ENCODE data around the gene FIG4. TPM values are rescaled to one million over a fixed set of nuclear protein-coding genes. Genes with fewer than 3 reads are reported as not detected.

Gene FIG4
- total RNA-seq, 1 experiment from 2014 or later = 19.0 TPM

DNA sequence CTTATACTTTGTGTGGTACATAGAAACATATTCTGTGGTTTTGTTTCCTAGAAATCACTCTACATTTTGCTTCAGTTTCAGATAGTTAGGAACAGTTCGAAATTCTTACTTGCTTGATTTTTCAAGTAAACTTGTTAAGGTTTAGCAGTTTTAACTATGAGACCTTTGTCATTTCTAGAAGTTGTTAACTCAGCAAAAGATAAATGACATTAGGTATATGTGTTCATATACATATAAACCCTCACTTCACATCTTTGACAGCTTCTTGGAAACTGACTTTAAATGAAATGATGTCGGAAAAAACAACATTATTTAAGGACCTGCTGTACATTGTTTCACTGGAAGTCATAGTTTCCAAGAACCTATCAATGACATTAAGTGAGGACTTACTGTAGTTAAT lies 96.2 kb downstream of the FIG4 start:
- Histone ChIP-seq H3K4me3 (ENCODE audit: insufficient read depth, low read depth, low read length) (no peak overlapping the region), H3K27me3 (ENCODE audit: control insufficient read depth, insufficient read depth, low read length) (no peaks in the 10 kb centered on the region), H3K36me3 (replicated peaks; ENCODE audit: control insufficient read depth, insufficient read depth, low read length) (no peaks in the 10 kb centered on the region)
- DNase-seq = no peak

DNA sequence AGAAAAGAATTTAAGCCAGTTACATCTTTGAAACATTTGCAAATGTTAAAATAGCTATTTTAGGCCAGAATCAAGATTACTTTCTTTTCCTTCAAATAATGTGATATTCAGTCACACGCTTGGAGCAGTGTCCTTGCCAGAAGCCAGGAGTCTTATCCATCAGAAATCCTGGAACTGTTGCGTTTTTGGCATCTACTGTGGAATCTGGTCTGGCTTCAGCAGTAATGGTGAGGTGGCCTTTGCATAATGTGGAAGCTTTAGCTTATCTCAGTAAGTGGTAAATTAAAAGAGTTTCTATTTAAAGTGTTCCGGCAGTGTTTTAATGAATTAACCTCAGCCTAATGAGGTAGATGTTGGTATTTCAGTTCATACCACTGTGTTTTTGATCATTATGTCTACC lies 97.6 kb downstream of the FIG4 start:
- Histone ChIP-seq H3K4me3 (ENCODE audit: insufficient read depth, low read depth, low read length) (no peak overlapping the region), H3K27me3 (ENCODE audit: control insufficient read depth, insufficient read depth, low read length) (no peaks in the 10 kb centered on the region), H3K36me3 (replicated peaks; ENCODE audit: control insufficient read depth, insufficient read depth, low read length) (no peaks in the 10 kb centered on the region)
- no peak for DNase-seq

DNA sequence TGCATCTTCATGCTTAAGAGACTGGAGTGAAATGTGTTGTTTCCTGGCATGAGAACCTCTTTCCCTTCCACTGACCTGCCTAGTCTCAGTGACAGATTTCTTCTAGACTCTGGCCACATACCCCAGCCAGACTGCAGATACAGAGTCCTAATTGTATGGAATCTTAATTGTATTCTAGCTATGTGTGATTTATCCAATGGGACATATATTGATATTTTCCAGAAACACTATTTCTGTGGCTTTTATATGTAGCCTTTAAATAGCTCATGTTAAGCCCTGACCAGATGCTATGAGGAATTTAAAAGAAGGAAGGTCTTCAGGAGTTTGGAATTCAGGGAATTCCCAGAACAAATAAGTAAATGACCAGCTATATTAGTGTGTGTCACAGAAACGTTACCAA lies 99.0 kb downstream of the FIG4 start:
- no peak for DNase-seq
- Histone ChIP-seq H3K36me3 (replicated peaks; ENCODE audit: control insufficient read depth, insufficient read depth, low read length) (no peaks in the 10 kb centered on the region), H3K4me3 (ENCODE audit: insufficient read depth, low read depth, low read length) (no peak overlapping the region), H3K27me3 (ENCODE audit: control insufficient read depth, insufficient read depth, low read length) (no peaks in the 10 kb centered on the region)

DNA sequence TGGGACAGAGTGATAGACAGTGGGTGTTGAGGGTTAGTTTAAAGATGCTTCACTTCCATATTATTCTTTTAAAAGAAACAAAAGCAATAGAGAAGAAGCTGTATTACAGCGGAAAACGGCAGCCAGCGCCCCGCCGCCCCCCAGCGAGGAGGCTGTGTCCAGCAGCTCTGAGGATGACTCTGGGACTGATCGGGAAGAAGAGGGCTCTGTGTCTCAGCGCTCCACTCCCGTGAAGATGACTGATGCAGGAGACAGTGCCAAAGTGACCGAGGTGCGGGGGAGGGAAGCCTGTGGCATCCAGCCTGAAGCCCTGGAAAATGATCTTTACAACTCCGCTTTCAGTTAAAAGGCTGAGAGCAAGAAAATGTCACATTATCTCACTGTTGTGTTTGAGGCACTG lies 100.2 kb downstream of the FIG4 start:
- DNase-seq = peak; percentile 55
- Histone ChIP-seq H3K36me3 (replicated peaks; ENCODE audit: control insufficient read depth, insufficient read depth, low read length) (no peaks in the 10 kb centered on the region; the same call in 1 of the 2 replicates), H3K4me3 (ENCODE audit: insufficient read depth, low read depth, low read length) (no peak overlapping the region), H3K27me3 (ENCODE audit: control insufficient read depth, insufficient read depth, low read length) (no peaks in the 10 kb centered on the region)

DNA sequence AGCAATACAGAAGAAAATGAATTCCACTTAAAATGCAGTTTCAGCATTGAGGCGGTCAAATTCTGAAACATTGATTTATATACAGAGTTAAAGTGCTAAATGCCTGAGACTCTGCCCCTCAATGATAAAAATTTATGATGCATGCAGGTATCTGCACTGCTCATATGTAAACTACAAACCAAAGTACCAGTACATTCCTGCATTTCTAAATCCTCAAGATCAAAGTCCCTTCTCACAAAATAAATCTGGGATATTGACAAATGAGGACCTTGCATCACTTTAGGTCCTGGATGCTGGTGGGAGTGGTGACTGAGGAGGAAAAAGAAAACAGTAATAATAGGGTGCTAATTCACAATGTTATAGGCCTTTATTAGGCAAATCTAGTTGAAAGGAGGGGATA lies 101.9 kb downstream of the FIG4 start:
- H3K4me3 ChIP-seq (ENCODE audit: insufficient read depth, low read depth, low read length) = no peak overlapping the region
- no peaks in the 10 kb centered on the region for H3K27me3 ChIP-seq (ENCODE audit: control insufficient read depth, insufficient read depth, low read length)
- no peaks in the 10 kb centered on the region; the same call in 1 of the 2 replicates for H3K36me3 ChIP-seq (replicated peaks; ENCODE audit: control insufficient read depth, insufficient read depth, low read length)
- DNase-seq = no peak

DNA sequence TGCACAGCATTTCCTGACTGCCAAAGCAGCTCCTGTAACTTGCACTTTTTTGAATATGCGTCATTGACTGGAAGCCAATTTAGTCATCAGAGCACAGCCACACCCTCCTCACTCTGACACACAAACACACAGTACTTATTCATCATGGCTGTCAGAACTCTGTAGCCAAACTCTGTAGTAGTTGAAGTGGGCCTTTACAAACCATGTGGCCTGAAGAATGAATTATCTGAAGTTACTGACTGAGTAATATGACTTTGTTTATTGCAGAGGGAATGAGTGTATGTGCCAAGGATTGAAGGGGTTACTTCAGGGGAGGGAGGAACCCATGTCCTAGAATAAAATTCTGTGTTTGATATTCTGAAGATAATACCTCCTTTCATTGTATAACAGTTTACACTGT lies 102.7 kb downstream of the FIG4 start:
- no peaks in the 10 kb centered on the region for H3K27me3 ChIP-seq (ENCODE audit: control insufficient read depth, insufficient read depth, low read length)
- no peak for DNase-seq

DNA sequence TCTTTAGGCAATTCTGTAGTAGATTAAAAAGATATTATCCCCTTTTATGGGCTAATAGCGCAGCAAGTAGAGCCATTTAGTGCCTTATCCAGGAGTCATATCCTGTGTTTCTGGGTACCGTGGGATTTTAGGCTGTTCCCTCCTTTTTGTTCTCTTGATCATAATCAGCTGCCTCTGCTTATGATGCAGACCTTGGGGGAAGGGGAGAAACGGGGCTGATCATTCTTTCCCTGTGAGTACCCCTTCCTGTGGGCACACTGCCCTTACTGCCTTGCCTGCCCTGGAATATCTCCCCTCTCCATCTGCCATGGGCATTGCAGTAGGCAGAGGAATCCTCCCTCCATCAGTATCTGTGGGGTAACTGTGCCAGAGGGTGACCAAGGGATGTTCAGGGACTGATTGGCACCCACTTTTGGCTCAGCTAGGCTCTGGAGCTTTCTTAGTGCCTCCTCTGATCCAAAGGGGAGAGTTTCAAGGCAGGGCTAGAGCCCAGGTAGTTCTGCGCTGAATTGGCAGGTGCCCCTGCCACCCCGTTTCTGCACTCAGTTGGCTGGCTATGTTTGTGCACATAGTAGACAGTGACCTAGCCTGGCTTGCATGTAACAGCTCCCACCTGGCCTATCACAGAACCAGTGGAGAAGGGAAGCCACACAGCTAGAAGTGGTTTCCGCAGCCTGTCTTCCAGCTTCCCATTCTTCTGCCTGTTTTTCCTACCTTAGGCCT lies 103.3 kb downstream of the FIG4 start:
- H3K4me3 ChIP-seq (ENCODE audit: insufficient read depth, low read depth, low read length) = no peak overlapping the region
- no peaks in the 10 kb centered on the region for H3K27me3 ChIP-seq (ENCODE audit: control insufficient read depth, insufficient read depth, low read length)
- no peak for DNase-seq
- no peaks in the 10 kb centered on the region; the same call in 1 of the 2 replicates for H3K36me3 ChIP-seq (replicated peaks; ENCODE audit: control insufficient read depth, insufficient read depth, low read length)

More for the DNA sequence above, 102.7 kb downstream of the FIG4 start:
- Histone ChIP-seq H3K4me3 (ENCODE audit: insufficient read depth, low read depth, low read length) (no peak overlapping the region), H3K36me3 (replicated peaks; ENCODE audit: control insufficient read depth, insufficient read depth, low read length) (no peaks in the 10 kb centered on the region; the same call in 1 of the 2 replicates)

DNA sequence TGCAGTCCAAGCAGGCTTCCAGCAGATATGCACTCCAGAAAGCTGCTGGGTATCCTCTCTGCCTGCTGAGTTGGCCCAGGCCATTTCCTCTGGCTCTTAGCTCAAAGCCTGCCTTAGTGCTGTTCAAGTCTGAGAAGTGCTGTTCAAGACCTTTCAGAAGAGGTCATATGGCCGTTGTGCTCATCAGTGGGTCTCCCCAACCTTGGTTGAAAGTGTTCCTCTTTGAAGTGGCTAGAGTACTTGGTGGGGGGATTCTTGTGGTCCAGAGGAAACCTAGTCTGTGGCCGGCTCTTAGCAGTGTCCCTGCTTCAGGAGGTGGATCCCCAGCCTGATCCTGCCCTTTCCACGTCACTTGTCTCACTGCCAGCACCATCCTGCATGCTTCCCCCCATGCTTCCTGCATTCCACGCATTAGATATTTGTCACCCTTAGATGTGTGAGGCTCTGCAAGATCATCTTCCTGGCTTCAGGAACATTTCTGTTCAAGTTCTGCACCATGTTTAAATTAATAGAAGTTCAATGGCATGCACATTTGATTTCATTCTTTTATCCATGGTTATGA lies 105.0 kb downstream of the FIG4 start:
- no peak for DNase-seq
- Histone ChIP-seq H3K27me3 (ENCODE audit: control insufficient read depth, insufficient read depth, low read length) (no peaks in the 10 kb centered on the region), H3K36me3 (replicated peaks; ENCODE audit: control insufficient read depth, insufficient read depth, low read length) (no peaks in the 10 kb centered on the region; the same call in 1 of the 2 replicates), H3K4me3 (ENCODE audit: insufficient read depth, low read depth, low read length) (no peak overlapping the region)

DNA sequence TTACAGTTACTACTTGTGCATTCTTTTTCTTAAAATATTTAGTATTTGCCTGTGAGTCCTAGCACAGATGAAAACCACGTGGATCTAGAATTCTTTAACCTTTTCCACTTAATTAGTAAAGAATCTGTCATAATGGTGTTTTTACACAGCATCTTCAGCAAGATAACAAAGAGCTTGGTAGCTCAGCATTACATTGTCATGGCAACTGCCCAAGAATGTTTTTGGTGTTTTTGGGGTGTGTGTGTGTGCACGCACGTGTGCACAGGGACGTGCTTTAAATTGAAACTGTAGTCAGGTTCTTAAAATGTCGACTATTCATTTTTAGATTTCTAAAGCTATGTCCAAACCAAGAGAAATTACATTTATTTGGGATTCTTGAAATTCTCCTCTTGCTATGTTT lies 108.0 kb downstream of the FIG4 start:
- H3K27me3 ChIP-seq (ENCODE audit: control insufficient read depth, insufficient read depth, low read length) = no peaks in the 10 kb centered on the region
- DNase-seq = no peak
- no peaks in the 10 kb centered on the region; the same call in 1 of the 2 replicates for H3K36me3 ChIP-seq (replicated peaks; ENCODE audit: control insufficient read depth, insufficient read depth, low read length)
- H3K4me3 ChIP-seq (ENCODE audit: insufficient read depth, low read depth, low read length) = no peak overlapping the region

DNA sequence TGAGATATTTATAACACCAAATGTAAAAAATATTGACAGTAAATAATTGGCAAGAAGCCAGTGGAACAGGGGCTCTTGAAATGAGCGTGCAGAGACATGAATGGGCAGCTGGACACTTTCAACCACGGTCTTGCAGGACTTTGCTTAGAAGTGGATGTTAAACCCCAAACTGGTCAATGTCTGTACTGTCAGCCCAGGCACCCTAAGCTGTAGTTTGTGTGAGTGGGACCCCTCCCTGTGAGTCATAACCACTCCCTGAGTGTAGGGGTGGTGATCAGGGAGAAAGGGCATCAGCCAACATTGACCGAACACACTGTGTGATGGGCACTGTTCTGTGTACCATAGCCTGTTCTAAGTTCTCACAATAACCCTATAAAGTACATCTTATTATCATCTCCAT lies 108.6 kb downstream of the FIG4 start:
- Histone ChIP-seq H3K4me3 (ENCODE audit: insufficient read depth, low read depth, low read length) (no peak overlapping the region), H3K36me3 (replicated peaks; ENCODE audit: control insufficient read depth, insufficient read depth, low read length) (no peaks in the 10 kb centered on the region; the same call in 1 of the 2 replicates), H3K27me3 (ENCODE audit: control insufficient read depth, insufficient read depth, low read length) (no peaks in the 10 kb centered on the region)
- no peak for DNase-seq

DNA sequence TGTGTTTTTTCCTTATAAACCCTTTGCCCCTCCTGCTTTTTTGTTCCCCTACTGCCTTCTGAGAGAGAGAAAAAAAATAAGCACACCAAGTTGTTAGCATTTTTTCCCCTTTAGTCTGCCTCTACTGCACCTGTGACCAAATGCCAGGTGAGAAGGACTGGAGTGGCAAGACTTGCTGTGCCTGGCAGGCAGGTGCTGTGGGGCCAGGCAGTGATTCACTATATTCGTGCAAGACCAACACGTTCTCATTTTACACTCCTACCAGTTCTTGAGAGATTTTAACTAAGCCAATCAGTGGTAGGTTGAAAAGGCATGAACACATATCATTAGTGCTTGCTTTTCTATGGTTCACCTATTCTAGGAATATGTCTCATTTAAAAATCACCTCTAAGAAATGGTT lies 109.7 kb downstream of the FIG4 start:
- no peak for DNase-seq
- no peaks in the 10 kb centered on the region for H3K27me3 ChIP-seq (ENCODE audit: control insufficient read depth, insufficient read depth, low read length)
- no peaks in the 10 kb centered on the region; the same call in 1 of the 2 replicates for H3K36me3 ChIP-seq (replicated peaks; ENCODE audit: control insufficient read depth, insufficient read depth, low read length)
- H3K4me3 ChIP-seq (ENCODE audit: insufficient read depth, low read depth, low read length) = no peak overlapping the region

DNA sequence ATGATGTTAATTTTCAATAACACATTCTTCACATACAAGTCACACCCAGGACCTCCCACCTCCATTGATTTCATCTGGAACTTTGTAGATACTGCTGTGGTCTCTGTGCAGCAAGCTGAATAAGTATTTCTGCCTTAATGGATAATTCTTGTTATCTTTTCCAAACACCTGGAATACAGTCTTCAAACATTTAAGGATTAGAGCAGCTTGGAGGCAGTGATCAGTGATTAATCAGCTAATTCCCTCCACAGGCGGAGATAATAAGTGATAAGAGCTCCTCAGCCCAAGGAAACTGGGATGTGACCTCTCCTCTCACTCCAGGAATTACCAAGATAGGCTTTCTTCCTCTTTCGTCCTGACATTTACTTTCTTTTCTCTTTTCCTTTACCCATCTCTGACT lies 110.7 kb downstream of the FIG4 start:
- no peak overlapping the region for H3K4me3 ChIP-seq (ENCODE audit: insufficient read depth, low read depth, low read length)
- H3K36me3 ChIP-seq (replicated peaks; ENCODE audit: control insufficient read depth, insufficient read depth, low read length) = no peaks in the 10 kb centered on the region
- H3K27me3 ChIP-seq (ENCODE audit: control insufficient read depth, insufficient read depth, low read length) = no peaks in the 10 kb centered on the region
- no peak for DNase-seq

DNA sequence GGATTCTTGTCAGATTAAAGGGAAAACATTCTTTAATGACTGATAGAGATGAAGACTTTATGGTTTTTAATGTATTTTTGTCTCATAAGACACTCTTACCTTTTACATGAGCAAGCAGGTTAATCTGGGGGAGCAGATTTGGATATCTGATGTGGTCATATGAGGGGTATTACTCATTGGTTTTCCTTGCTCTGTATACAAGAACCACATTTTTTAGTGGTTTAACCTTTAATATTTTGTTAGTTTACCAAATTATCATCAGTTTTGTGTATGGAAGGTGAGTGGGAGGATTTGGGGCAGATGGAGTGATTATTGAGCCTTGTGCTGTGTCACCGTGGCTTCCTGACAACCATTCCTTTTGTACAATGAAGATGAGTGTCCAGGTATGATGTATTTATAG lies 112.9 kb downstream of the FIG4 start:
- DNase-seq = no peak
- no peak overlapping the region for H3K4me3 ChIP-seq (ENCODE audit: insufficient read depth, low read depth, low read length)
- H3K27me3 ChIP-seq (ENCODE audit: control insufficient read depth, insufficient read depth, low read length) = no peaks in the 10 kb centered on the region
- no peaks in the 10 kb centered on the region for H3K36me3 ChIP-seq (replicated peaks; ENCODE audit: control insufficient read depth, insufficient read depth, low read length)

DNA sequence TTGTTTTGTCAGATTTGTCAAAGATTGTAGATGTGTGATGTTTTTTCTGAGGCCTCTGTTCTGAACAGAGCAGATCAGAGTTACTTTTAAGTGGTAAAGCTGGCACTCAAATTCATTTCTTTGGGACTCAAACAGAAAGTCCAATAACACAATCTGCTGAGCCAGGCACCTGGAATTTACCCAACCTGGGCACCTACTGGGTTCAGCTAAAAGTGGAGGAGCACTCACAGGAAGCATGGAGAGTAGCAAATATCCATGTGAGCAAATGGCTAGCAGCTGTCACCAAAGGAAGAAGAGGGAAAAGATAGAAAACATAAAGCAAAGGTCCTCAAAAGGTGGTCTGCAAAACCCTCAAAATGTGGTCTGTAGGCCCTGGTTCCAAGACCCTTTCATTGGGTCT lies 116.8 kb downstream of the FIG4 start:
- H3K27me3 ChIP-seq (ENCODE audit: control insufficient read depth, insufficient read depth, low read length) = no peaks in the 10 kb centered on the region
- H3K36me3 ChIP-seq (replicated peaks; ENCODE audit: control insufficient read depth, insufficient read depth, low read length) = no peaks in the 10 kb centered on the region
- no peak overlapping the region for H3K4me3 ChIP-seq (ENCODE audit: insufficient read depth, low read depth, low read length)
- DNase-seq = no peak

DNA sequence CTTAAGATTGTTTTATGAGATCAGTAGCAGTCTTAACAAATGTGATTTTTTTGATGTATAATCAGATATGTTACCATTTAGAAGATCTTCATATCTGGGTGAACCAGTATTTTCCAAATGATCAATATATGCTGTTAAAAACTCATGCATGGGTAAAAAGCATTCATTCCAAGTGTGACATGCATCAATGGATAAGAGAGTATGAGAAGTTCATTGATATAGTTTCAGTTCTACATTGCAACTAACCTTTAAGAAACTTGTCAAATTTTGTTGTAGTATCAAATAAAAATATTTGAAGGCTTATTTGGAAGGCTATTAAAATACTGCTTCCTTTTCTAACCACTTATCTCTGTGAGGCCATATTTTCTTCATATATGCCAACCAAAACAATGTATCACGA lies 117.7 kb downstream of the FIG4 start:
- no peak for DNase-seq
- H3K27me3 ChIP-seq (ENCODE audit: control insufficient read depth, insufficient read depth, low read length) = no peaks in the 10 kb centered on the region
- H3K36me3 ChIP-seq (replicated peaks; ENCODE audit: control insufficient read depth, insufficient read depth, low read length) = no peaks in the 10 kb centered on the region
- H3K4me3 ChIP-seq (ENCODE audit: insufficient read depth, low read depth, low read length) = no peak overlapping the region

All from H7 (cell line).